DLD1 (cell line): ENCODE measurements around the gene KIAA1328.

ENCODE experiments used
- in situ Hi-C: cut with HindIII; loops from 2 replicates; pipeline ENCODE4 v1.10.0; 2017; ENCODE audit warnings: low sequenced_read_pairs

KIAA1328 gene

DNA sequence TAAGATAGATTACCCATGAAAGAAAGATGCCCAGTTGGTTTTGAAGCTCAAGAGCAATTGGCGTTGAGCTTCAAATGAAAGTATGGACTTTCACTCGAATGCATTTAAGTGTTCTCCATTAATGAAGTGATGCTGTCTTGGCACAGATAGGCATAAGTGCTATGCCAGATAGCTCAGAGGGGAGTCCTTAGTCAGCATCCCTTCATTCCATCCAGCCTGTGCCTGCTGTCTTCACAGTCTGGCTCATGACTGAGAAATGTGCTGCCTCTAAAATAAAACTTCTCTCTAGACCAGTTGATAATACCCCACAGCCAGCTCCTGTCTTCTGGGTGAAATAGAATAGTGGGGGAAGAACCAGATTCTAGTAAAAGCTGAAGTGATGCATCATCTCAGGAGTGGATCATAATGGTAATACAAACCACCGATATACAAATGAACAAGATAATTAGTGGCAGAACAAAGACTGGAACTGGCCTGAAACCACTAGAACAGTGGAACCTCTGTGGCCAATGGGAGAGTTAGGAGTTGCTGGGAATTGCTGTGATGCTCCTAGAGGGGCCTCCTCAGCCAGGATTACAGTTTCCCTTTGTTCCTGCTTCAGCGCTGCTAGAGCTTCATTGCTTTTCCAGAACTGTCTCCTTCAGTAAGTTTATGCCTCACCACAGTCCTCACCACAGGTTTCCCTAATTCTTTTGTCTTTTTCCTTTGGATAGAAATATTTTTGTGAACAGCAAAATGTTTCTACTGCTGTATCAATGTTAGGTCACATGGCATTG, 359.3 kb downstream of the KIAA1328 start:
- in situ Hi-C loops, result no loop called here

DNA sequence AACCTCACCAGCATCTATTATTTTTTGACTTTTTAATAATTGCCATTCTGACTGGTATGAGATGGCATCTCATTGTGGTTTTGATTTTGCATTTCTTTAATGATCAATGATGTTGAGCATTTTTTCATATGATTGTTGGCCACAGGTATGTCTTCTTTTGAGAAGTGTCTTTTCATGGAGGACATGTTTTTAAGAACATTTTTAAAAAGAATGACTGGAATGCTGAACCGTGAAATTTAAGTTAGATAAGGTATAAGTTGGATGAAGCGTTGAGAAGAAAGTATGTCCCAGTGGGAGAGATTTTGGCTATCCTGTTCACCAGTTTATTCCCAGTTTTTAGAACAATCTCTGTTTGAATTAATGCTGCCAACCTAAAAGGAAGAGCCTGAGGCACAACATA, 370.8 kb downstream of the KIAA1328 start:
- in situ Hi-C loops, result no loop called here

DNA sequence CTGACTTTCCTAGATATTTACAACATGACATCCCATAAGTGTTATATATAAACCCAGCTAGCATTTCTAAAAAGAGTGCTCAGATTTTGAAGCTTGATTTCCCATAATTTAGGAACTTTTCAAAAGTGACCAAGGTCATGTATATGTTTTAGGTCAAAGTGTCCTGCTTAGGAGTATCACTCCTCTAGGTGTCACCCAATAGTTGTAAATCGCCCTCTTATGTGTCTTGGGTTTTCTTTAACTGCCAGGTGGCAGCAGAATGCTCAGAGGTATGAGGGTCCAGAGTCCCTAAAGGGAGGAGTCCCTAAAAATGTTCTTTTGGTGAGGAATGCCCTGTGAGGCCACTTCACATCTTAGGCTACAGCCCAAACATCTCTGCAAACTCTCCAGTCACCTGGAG, 378.4 kb downstream of the KIAA1328 start:
- in situ Hi-C loops, result no loop called here

DNA sequence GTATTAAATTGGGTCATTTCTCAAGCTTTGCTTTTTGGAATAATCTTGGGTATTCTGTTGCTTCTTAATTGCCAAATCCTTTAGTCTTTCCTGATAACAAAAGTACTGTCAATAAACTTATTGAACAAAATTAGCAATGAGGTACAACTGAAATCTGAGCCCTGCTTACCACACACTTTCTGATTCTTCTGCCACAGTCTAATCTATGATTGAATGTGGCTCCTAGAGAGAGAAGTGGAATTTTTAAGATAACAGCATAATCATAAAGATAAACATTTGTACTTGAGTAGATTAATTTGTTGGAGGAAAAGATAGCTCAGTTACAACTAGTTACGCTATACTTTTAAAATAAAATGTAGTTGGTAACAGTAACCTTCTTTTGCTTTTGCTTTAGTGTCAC, 381.9 kb downstream of the KIAA1328 start:
- in situ Hi-C loops, result no loop called here

DNA sequence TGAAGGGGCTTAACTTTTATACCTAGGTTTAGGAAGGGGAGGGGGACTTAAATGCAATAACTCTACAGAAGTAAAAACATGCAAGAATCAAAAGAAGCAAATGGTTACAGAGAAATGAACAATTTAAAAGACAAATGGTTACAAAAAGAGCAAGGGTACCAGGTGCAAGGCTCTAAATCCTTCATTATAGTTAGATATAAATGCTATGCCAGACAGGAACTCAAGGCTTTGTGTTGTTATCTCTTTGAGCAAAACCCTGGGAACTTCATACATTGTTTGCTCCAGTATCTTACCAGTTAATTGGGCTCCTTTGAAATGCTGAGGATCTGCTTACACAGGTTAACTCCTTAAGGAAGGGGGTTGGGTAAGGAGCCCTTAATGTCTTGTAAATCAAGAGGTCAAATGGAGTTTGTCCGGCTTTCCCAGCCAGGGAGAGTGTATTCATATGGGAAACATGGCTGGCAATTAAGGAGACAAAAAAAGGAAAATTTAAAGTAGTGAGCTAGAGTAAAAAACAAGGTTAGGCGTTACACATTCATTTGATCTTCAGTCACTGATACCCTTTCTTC, 389.2 kb downstream of the KIAA1328 start:
- in situ Hi-C loops, result no loop called here

DNA sequence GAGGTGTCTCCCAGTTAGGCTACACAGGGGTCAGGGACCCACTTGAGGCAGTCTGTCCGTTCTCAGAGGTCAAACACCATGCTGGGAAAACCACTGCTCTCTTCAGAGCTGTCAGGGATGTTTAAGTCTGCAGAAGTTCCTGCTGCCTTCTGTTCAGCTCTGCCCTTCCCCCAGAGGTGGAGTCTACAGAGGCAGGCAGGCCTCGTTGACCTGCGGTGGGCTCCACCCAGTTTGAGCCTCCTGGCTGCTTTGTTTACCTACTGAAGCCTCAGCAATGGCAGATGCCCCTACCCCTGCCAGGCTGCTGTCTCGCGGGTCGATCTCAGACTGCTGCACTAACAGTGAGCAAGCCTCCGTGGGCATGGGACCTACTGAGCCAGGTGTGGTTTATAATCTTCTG, 390.3 kb downstream of the KIAA1328 start:
- in situ Hi-C loops, result no loop called here

DNA sequence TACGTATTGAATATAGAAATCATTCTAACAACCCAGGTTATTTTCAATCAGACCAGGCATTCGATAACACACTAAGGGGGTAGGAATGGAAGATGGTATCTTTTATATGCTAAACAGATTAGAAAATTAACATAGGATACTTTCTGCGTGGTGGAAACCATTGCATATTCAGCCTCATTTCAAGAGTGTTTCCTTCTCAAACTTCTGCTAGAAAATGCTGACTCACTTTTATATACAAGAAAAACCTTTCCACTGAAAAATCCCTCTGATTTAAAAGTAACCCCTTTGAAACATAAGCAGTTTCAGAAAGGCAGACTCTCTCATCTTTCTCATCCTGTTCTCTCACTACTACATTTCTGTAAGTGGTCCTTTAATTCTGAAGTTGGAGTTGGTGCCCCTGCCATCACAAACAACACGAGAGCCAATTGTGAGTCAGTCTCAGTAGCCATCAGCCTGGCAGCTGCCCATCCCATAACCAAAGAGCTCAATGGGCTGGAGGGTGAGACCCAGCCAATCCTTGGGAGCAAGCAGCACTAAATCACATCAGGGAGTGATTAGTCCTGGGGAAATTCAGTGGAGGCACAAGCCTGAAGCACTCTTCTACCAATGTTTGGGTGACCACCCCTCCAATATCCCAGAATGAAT, 393.5 kb downstream of the KIAA1328 start:
- in situ Hi-C loops, result no loop called here

DNA sequence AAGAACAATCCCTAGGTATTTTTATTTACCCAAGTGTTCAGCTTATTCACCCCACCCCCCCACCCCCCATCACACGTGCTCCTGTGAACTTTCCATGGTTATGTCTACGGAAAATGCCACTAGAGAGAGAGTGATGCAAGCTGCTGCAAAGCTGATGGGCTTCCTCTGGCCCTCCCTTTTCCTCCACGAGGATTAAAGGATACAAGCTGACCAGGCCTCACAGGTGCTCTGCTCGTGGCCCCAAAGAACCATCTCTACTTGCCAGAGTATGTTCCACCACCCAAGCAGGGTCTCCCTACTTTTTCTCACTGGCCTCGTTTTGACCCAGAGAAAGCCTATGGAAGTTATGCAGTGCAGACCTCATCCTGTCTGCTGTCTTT, 394.1 kb downstream of the KIAA1328 start:
- in situ Hi-C loops, result no loop called here

DNA sequence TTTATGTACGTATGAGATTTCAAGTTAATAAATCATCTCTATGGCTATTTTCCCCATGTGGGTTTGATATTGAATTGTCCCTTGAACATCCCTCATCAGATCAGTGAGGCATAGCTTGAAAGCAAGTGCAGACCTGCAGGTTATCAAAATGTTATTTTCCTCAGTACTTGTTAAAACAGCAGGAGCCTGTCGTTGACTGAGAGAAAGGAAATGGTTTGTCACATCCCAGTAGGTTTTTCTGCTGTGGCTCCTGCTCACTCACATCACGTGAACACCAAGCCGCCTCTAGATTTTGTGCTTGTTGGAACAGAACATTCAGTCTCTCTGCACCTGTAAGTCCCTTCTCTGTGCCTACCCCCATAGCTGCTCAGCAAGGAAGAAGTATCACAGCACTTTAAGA, 396.4 kb downstream of the KIAA1328 start:
- in situ Hi-C loops, result no loop called here

DNA sequence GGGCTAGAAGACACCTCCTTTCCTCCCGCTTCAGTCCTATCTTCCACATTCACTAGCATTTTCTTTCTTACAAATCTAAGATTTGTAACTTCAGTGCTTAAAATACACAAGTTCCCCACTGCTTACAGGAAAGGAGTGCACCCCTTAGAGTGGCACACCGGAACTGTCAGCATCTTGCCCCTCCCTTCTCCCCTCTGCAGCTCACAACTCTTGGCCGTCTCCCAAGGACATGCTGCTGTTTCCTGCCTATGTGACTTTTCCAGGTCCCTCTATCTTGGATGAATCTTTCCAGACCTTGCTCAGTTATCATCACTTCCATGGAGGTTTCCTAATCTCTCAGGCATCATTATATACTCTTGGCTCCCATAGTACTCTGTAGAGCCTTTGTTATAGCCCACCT, 401.8 kb downstream of the KIAA1328 start:
- in situ Hi-C loops, result no loop called here

DNA sequence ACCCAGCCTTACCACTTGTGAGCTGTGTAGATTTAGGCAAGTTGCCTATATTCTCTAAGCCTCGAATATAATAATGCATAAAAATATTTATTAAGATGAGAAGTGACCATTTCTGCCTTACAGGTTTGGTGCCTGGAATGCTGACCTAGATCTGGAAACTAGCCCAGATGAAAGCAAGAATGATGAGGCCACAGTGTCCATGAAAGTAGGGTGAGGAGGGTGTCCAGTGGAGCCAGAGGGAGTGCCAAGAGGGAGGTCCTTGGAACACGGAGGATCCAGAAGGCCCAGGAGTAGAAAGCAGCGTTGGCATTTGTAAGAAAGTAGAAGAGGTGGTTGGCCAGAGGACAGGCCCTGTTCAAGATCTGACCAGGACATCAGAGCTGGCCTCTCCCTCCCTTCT, 402.3 kb downstream of the KIAA1328 start:
- in situ Hi-C loops, result no loop called here

DNA sequence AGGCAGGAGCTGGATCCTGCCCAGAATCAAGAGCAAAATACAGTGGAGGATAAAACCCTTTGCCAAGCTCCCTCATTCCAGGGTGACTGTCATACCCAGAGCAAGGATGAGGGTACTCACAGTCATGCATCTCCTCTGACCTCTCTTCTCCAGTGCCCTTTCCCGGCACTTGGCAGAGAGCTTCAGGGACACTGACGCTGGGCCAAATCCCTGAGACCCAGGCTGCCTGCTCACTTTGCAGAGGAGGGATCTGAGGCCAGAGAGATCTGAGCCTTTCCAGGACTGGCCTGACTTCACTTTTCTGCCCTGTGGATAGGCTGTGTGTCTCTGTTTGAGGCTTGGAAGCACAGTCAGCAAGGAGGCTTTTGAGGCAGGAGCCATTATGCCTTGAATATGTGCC, 406.7 kb downstream of the KIAA1328 start:
- in situ Hi-C loops, result no loop called here

DNA sequence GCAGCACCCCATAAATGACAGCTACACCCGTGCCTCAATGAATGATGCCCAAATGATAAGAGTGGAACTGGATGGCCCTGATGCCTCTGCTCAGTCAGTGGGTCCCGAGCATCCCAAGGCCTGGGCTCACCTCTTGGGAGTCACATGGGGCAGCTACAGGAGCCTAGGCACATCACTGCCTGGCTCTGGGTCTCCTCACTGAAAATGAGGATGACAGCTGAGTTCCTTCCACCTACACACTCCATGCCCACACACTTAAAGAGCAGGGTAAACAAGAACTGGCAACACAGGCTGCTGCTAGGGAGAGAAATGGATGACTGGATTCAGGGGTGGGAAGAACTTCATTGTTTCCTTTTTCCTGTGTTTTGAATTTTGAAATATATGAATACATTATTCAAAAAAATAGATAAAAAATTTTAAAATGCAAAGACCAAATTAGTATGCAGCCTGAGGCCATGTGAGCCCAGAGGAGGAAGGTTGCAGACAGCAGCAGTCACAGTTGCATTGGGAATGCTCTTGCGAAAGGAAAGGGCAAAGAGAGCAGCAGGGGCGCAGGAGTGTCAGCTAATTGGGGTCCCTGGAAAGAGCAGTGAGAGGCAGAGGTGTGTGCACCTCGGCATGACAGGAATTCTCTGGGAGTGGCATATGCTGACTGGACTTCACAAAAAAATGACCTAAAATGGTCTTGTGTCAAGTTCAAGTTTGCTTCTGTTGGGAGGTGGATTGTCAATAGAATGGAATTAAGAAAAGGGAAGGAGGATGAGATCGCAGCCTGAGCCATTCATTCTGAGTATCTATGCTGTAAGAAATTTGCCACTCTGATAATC, 409.6 kb downstream of the KIAA1328 start:
- in situ Hi-C loops, result no loop called here

DNA sequence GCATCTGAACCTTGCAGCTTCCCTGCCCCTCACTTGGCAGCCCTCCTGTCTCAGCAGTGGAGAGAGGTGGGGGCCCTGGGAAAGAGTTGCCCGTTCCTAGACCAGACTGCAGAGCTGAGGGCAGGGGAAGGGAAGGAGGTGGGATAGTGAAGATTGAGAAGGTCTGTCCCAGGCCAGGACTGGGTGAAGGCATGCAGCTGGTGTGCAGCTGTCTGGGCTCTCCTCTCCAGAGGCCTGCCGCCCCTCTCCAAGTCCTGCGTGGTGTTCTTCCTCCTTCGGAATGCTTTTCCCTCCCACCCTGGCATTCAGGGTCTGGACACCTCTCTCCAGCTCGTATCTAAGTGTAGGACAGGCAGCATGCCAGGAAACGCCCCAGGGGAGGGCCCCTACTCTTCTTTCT, 413.2 kb downstream of the KIAA1328 start:
- in situ Hi-C loops, result no loop called here

DNA sequence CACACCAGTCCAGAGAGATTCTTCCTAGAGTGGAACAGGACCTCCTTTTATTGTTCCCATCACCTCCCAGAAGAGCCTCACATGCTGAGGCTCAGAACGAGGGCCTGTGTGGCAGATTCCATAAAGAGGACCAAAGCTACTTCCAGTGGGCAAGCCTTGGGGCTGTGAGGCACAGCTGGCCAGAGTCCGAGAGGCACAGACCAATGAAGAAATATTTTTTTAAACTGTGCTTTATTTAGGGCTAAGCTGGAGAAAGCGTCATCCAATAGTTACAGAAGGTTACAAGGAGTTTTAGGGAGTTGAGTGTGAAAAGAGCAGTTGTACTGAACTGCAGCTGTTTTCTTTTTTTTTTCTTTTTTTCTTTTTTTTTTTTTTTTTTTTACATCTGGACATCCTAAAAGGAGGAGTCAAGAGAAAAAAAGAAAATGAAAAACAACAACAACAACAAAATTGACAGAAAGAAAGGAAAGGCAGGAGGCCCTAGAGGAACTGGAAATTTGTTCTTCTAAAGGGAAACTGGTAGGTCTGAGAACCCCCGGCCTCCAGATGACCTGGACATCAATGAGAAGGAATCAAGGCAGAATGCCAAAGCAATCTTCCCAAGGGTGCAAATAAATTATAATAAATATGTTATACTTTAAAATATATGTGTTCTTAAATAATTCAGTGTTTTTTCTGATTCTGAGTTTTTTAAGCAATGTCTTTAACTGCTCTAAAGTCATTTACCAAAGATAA, 414.1 kb downstream of the KIAA1328 start:
- in situ Hi-C loops, result no loop called here

DNA sequence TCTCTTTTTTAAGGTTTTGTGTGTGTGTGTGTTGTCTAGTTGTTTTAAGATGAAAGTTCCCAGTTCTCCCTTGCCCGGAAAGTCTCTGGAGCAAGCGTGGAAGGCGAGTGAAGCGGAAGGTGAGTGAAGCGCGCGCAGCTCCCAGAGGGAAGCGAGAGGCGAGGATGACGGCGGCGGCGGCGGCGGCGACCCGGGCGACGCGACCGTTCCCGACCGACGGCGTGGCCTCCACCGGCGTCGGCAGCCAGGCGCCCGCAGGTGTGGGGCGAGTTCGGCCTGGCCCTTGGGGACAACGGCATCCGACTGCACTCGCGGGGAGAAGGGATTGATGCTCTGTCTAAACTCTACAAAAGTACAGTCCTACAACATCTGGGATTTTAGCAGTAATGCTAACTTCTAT, 414.8 kb downstream of the KIAA1328 start:
- in situ Hi-C loops, result no loop called here

DNA sequence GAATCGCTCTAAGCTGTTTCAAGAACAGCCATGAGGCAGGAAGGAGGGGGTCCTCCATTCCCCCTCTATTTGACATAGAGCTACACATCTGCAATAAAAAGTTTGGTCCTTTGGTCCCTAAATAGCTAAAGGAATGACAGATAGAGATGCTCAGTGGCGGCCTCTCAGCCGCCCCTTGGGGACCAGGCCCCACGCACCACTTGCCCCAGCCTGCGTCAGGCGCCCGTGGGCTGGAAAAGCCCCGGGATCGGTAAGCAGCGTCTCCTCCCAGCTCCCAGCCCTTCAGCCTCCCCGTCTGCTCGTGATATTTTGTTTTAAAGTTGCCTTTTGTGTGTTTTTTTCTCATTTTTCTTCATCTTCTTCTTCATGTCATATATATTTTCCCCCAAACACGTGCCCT, 415.7 kb downstream of the KIAA1328 start:
- in situ Hi-C loops, result no loop called here

DNA sequence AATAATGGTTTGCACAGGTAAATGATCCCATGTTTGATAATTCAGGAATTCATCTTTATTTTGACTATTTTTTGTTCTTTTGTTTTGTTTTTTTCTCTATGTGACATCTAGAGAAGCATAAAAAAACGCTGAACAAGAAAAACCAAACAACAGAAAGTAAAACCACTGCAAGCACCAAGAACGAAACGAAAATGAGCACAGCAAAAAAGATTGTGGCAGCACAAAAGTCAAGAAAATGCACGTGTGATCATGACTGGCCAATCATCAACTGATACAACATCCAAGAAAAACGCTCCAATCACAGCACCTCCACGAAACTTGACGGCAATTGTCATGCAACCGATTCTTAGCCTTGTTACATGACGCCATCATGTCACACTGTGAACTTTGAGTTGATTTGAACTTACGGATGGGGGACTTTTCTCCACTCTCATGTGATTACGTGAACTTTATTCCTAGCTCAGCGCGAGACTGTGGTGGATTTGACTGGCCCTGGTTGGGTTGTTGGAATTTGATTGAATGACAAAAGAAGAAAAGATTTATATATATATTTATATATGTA, 417.9 kb downstream of the KIAA1328 start:
- in situ Hi-C loops, result no loop called here

DNA sequence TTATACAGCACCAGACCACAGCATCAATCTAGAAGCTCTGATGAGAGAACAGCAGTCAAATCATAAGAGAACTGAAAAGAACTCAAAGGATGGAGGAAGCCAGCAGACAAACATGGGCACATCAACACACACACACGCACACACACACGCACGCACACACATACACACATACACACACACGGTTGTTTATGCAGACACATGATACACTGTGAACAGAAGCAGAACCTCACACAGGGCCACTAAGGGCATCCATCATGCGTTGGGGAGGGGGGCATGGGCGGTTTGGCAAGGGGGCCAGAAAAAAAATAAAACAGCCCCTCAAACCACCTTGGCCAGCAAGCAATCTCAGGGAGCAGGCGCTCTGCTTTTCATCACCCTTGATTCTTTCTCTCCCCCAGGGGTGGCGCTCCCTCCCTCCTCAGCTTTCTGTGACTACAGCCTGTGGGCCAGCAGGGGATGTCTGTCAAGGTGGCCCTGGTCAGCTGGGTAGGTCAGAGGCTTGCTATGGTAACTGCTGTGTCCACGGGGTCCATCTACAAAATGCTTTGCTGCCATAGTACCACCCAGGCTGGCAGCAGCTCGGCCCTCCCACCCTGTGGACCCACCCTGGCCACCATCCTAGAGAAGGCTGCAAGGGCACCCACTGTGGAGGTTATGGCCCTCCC, 418.7 kb downstream of the KIAA1328 start:
- in situ Hi-C loops, result no loop called here

DNA sequence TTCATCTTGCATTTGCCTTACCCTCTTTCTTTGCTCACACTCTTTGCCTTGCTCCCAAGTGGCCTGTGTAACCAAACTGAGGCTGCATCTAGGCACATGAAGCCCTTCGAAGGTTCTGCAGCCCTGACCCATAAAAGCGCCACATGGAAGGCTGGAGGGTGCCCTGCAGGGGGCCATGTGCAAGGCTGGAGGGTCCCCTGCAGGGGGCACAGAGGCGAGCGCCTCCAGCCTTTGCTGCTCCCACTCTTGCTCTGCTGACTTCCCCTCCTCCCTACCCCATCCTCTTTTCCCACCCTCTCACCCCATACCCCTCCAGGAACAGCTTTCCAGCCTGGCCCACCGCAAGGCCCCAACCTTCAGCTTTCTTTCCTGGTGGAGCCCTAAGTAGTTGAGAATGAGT, 419.4 kb downstream of the KIAA1328 start:
- in situ Hi-C loops, result no loop called here
